HT1080 (cell line): Measurements from ENCODE around the gene MX1. TPM values are rescaled to one million over a fixed set of nuclear protein-coding genes. Genes with fewer than 3 reads are reported as not detected.

Experiments
- DNase-seq: peaks from one replicate; pipeline ENCODE4 v3.0.0-alpha.2; 2015; ENCODE audit warnings: low read depth
- total RNA-seq: library from RNA; depleted of rRNA; stranded (reverse); fragments of >200 nt; shearing (Covaris generic); gene quantifications from 2 replicates; pipeline ENCODE4 v1.2.3, GENCODE V29; 2014; rRNA removed

The MX1 gene
- total RNA-seq, 1 experiment from 2014 or later: 7.3 TPM

GRCh38 chr21:41489329-41489728 lies 63.3 kb downstream of the MX1 start:
- no peak for DNase-seq

- no peak for DNase-seq
Measured at GRCh38 chr21:41490330-41490729, 64.3 kb downstream of the MX1 start.

- DNase-seq: no peak
Measured at GRCh38 chr21:41491412-41491811, 65.4 kb downstream of the MX1 start.

GRCh38 chr21:41494242-41494641 lies 68.2 kb downstream of the MX1 start:
- no peak for DNase-seq

- DNase-seq: no peak
Measured at GRCh38 chr21:41497008-41497407, 71.0 kb downstream of the MX1 start.

GRCh38 chr21:41497788-41498187 lies 71.7 kb downstream of the MX1 start:
- DNase-seq: no peak

GRCh38 chr21:41499920-41500319 lies 73.9 kb downstream of the MX1 start:
- DNase-seq: no peak

GRCh38 chr21:41500363-41500762 lies 74.3 kb downstream of the MX1 start:
- DNase-seq: no peak

GRCh38 chr21:41500931-41501381 lies 74.9 kb downstream of the MX1 start:
- DNase-seq: no peak

GRCh38 chr21:41501919-41502318 lies 75.9 kb downstream of the MX1 start:
- peak; percentile 45 for DNase-seq

GRCh38 chr21:41503331-41503730 lies 77.3 kb downstream of the MX1 start:
- DNase-seq: no peak

GRCh38 chr21:41504030-41504429 lies 78.0 kb downstream of the MX1 start:
- no peak for DNase-seq

GRCh38 chr21:41506005-41506594 lies 80.1 kb downstream of the MX1 start:
- DNase-seq: no peak

- no peak for DNase-seq
Measured at GRCh38 chr21:41506611-41507520, 80.8 kb downstream of the MX1 start.

GRCh38 chr21:41507521-41508414 lies 81.7 kb downstream of the MX1 start, which contains the start of gene TMPRSS2:
Gene TMPRSS2 (minus strand): TSS chr21:41508158. CDS start chr21:41498133, 10,025 bp downstream.
- no peak for DNase-seq

- DNase-seq: no peak
Measured at GRCh38 chr21:41508415-41509144, 82.5 kb downstream of the MX1 start.

Other genes with a start within 250 kb of the MX1 start
- 0.10 TPM in 1 of 2 replicates, not detected in the other for gene FAM3B, start 109.4 kb upstream of the MX1 start, total RNA-seq
- 0.08 and 0.17 TPM in 2 replicates for gene MX2, start 64.2 kb upstream of the MX1 start, total RNA-seq
- gene TMPRSS2, start 81.9 kb downstream of the MX1 start, total RNA-seq: not detected in 2 replicates